GM12878 (cell line): ENCODE results near the gene POFUT1. TPM values are rescaled to one million over a fixed set of nuclear protein-coding genes. Genes with fewer than 3 reads are reported as not detected.
A peak's percentile ranks its signal among the peaks of the same experiment; 100 is the strongest.

Experiments
- ATAC-seq: fragments of 200-7000 bp; cut with Tn5 transposase; 3 replicates; pipeline ENCODE4 v1.9.1; 2020; ENCODE audit warnings: mild to moderate bottlenecking, moderate library complexity
- BruUV-seq: library from RNA; stranded (reverse); fragments of 400-500 nt; replicated peaks from 2 replicates; lab custom pipeline; 2021; lab: Mats Ljungman, UMichigan
- CTCF ChIA-PET: fragments of 300-600 bp; sonication (Branson Sonifier 250); formaldehyde crosslinking; extraction: SDS; loops from one replicate; lab custom pipeline; 2021; ENCODE audit warnings: inconsistent platforms; lab: Yijun Ruan, JAX
- POLR2A ChIA-PET: fragments of 350-600 bp; formaldehyde crosslinking; extraction: SDS; loops from one replicate; lab custom pipeline; 2021; ENCODE audit warnings: inconsistent platforms; lab: Charles Lee
- RAD21 ChIA-PET: fragments of 300-600 bp; sonication (Branson Sonifier 250); formaldehyde crosslinking; loops from one replicate; lab custom pipeline; 2023; ENCODE audit warnings: antibody characterized with exemption; ENCODE audit not compliant: unreplicated experiment; lab: Charles Lee
- SMC1A ChIA-PET: fragments of 300-600 bp; sonication (Branson Sonifier 250); formaldehyde crosslinking; loops from one replicate; lab custom pipeline; 2023; ENCODE audit not compliant: unreplicated experiment, uncharacterized antibody; lab: Charles Lee
- DNase-seq: peaks from one replicate; pipeline ENCODE4 v3.0.0-alpha.2; 2011; ENCODE audit warnings: low read depth, low spot score
- FAIRE-seq: peaks from 3 replicates; lab custom pipeline; 2011; peaks lifted over from hg19 to GRCh38; lab: Jason Lieb, UNC
- H2AFZ ChIP-seq: 2 replicates; pipeline ENCODE4 v1.6.0; 2011; ENCODE audit warnings: low read depth, low read length, control low read depth; ENCODE audit not compliant: control insufficient read depth
- H3K27ac ChIP-seq: 2 replicates; pipeline ENCODE4 v1.5.1; 2011; ENCODE audit warnings: control low read depth; ENCODE audit not compliant: control insufficient read depth, insufficient read depth
- H3K27me3 ChIP-seq, 2 experiments: replicated peaks in 1 of 2; 2 replicates each; pipeline versions ENCODE4 v1.6.0 to v1.6.1; 2011; ENCODE audit warnings: low read length in 1 of 2; ENCODE audit not compliant: control insufficient read depth in 2 of 2, insufficient read depth in 2 of 2
- H3K36me3 ChIP-seq, 2 experiments: 2 replicates each; pipeline ENCODE4 v1.5.1; 2011; ENCODE audit warnings: low read length in 1 of 2; ENCODE audit not compliant: control insufficient read depth in 2 of 2, insufficient read depth in 2 of 2
- H3K4me1 ChIP-seq: 2 replicates; pipeline ENCODE4 v1.6.1; 2011; ENCODE audit warnings: mild to moderate bottlenecking, low read length, moderate library complexity, mixed read lengths; ENCODE audit not compliant: control insufficient read depth, insufficient read depth
- H3K4me2 ChIP-seq: 2 replicates; pipeline ENCODE4 v1.6.0; 2011; ENCODE audit warnings: control low read depth; ENCODE audit not compliant: control insufficient read depth, insufficient read depth
- H3K4me3 ChIP-seq: fragments of 200-600 bp; sonication (generic); 2 replicates; pipeline ENCODE4 v1.5.1; 2016
- H3K79me2 ChIP-seq: 2 replicates; pipeline ENCODE4 v1.6.0; 2011; ENCODE audit warnings: low read length; ENCODE audit not compliant: control insufficient read depth, insufficient read depth
- H3K9ac ChIP-seq: 2 replicates; pipeline ENCODE4 v1.8.0; 2011; ENCODE audit warnings: low read length, control low read depth, mixed read lengths; ENCODE audit not compliant: control insufficient read depth, insufficient read depth
- H3K9me3 ChIP-seq: replicated peaks from 3 replicates; pipeline ENCODE4 v1.5.1; 2011; ENCODE audit warnings: mild to moderate bottlenecking, low read length; ENCODE audit not compliant: control insufficient read depth, insufficient read depth
- H4K20me1 ChIP-seq: 2 replicates; pipeline ENCODE4 v1.6.0; 2011; ENCODE audit not compliant: control insufficient read depth, insufficient read depth
- ASH2L ChIP-seq: fragments of 300-600, 200-600 bp; sonication (generic); IDR thresholded peaks from 2 replicates; pipeline ENCODE4 v1.6.1; 2017; ENCODE audit warnings: low read depth, mild to moderate bottlenecking, borderline replicate concordance
- FOS ChIP-seq: IDR thresholded peaks from 3 replicates; pipeline ENCODE4 v1.6.1; 2011; ENCODE audit warnings: borderline replicate concordance; ENCODE audit not compliant: insufficient read length; ENCODE audit errors: extremely low read depth
- HDGF ChIP-seq: fragments of 450-650 bp; IDR thresholded peaks from 2 replicates; pipeline ENCODE4 v1.6.1; 2016; ENCODE audit warnings: antibody characterized with exemption
- JUND ChIP-seq: IDR thresholded peaks from 2 replicates; pipeline ENCODE4 v1.6.1; 2012; ENCODE audit warnings: low read depth, mild to moderate bottlenecking, low read length, improper control_type of control experiment, moderate library complexity
- MTA3 ChIP-seq: IDR thresholded peaks from 2 replicates; pipeline ENCODE4 v1.6.1; 2012; ENCODE audit warnings: low read length, inconsistent platforms, borderline replicate concordance
- POLR2AphosphoS5 ChIP-seq: IDR thresholded peaks from 2 replicates; pipeline ENCODE4 v1.6.1; 2011; ENCODE audit warnings: mild to moderate bottlenecking, low read length, inconsistent platforms
- REST ChIP-seq: IDR thresholded peaks from 2 replicates; pipeline ENCODE4 v1.6.1; 2012; ENCODE audit warnings: mild to moderate bottlenecking, low read depth, low read length
- STAT1 ChIP-seq: fragments of 450-650 bp; conservative IDR thresholded peaks from 2 replicates; pipeline ENCODE4 v1.6.1; 2014; ENCODE audit warnings: antibody characterized with exemption, mild to moderate bottlenecking
- ZBTB40 ChIP-seq: fragments of 450-650 bp; IDR thresholded peaks from 2 replicates; pipeline ENCODE4 v1.6.1; 2016; ENCODE audit warnings: mild to moderate bottlenecking, moderate library complexity, borderline replicate concordance
- ZNF622 ChIP-seq: fragments of 450-650 bp; IDR thresholded peaks from 2 replicates; pipeline ENCODE4 v1.6.1; 2017; ENCODE audit warnings: mild to moderate bottlenecking, inconsistent platforms
- WGBS: methylation state at CpG from one replicate; pipeline ENCODE4 v1.1.6; 2016; ENCODE audit warnings: low lambda C conversion rate; ENCODE audit not compliant: insufficient replicate concordance, insufficient coverage; ENCODE audit errors: missing lambda C conversion rate; 5-methylcytosine and 5-hydroxymethylcytosine counted together
- in situ Hi-C: fragments of 300-500 bp; cut with MboI; formaldehyde crosslinking; loops from 9 replicates; pipeline ENCODE4 v1.14.3; 2018; ENCODE audit warnings: mixed read lengths
- intact Hi-C: fragments of 100-400 bp; cut with micrococcal nuclease; formaldehyde crosslinking; loops from one replicate; pipeline ENCODE4 v1.14.2; 2022; ENCODE audit not compliant: unreplicated experiment
- polyA plus RNA-seq, 11 experiments: library from polyadenylated mRNA; depleted of rRNA in 4 of 11; unstranded in 6 of 11; stranded (reverse) in 5 of 11; fragments of >200 nt; fragmentation: Nextera tagmentation in 4 of 11; fragmentation: Illumina TruSeq in 1 of 11; extraction: Ambion mirVana in 4 of 11; extraction: Trizol in 1 of 11; gene quantifications; 1 replicate in 1 of 11; 2 replicates in 10 of 11; pipeline versions ENCODE4 v1.2.1 to v1.2.3, GENCODE V29; 2011 to 2016; ENCODE audit warnings: inconsistent platforms in 2 of 11, missing spikeins in 2 of 11, low read depth in 1 of 11
- total RNA-seq, 4 experiments: library from RNA; depleted of rRNA in 3 of 4; stranded (reverse); fragments of >200 nt in 3 of 4; fragmentation: Illumina TruSeq in 1 of 4; extraction: Trizol in 1 of 4; gene quantifications; 2 replicates each; pipeline versions ENCODE4 v1.2.1 to v1.2.3, GENCODE V29; 2013 to 2021

The POFUT1 gene
- total and polyA plus RNA-seq, 10 of the 15 experiments (the other 5 are each of a cell fraction or from before 2014, with no cell fraction given), result 2.6 to 33.4 (median 23.1) TPM

DNA sequence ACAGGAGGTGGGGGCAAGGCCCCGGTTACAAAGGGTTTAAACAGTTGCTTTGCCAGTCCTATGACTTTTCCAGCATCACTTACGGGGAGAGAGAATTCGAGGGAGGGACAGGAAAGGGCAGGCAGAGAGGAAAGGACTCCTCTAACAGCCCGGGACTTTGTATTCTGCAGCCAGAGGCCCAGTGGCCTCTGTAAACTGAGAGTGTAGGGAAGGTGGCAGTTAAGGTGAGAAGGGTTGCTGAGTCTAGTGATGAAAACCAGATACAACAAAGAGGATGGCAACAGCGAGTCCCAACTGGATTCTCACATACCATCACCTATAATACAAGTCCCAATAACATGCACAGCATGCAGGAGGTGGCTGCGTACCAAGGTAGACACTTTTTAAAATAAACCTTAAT is 13.7 kb upstream of the POFUT1 start:
- 100% methylated on average over 6 of the region's 6 CpGs for WGBS
- CTCF ChIA-PET, result no interaction called here

GRCh38 chr20:32195581-32195980 is 12.1 kb upstream of the POFUT1 start:
- RAD21 ChIA-PET, result no interaction called here
- DNase-seq (no peak), FAIRE-seq (no peak), ATAC-seq (no peak)
- no peaks in the 10 kb centered on the region for H3K27me3 ChIP-seq
- H3K4me2 ChIP-seq, result no peak overlapping the region
- H3K79me2 ChIP-seq, result peaks cover 3% of the 10 kb centered on the region
- SMC1A ChIA-PET, result interaction anchor here (1.0 kb wide), 1 partner anchor 8 kb away, joined by 3 read pairs; no protein-coding TSS in a partner anchor
- no peak overlapping the region for H2AFZ ChIP-seq
- H3K4me1 ChIP-seq, result peaks cover 3% of the 10 kb centered on the region; the same call in 1 of the 2 replicates
- intact Hi-C loops, result no loop called here
- no peaks in the 10 kb centered on the region for H3K9me3 ChIP-seq
- POLR2A ChIA-PET, result no interaction called here
- H3K4me3 ChIP-seq, result no peak overlapping the region
- 97% methylated on average over 7 of the region's 7 CpGs for WGBS
- no peaks in the 10 kb centered on the region; the same call in 1 of the 2 replicates for H4K20me1 ChIP-seq
- H3K9ac ChIP-seq, result no peak overlapping the region
- no TSS peak for BruUV-seq
- CTCF ChIA-PET, result no interaction called here
- peaks cover 20 to 40% of the 10 kb centered on the region in 2 experiments for H3K36me3 ChIP-seq
- in situ Hi-C loops, result no loop called here
- H3K27ac ChIP-seq, result no peak overlapping the region
- TF ChIP-seq POLR2AphosphoS5 (0 out of 2 replicates have a peak, but pooled peaks have one; percentile 51), ZBTB40 (no peak), MTA3 (no peak), FOS (no peak), ZNF622 (no peak), STAT1 (no peak), ASH2L (no peak), JUND (no peak), REST (no peak)

More for the DNA sequence above, 13.7 kb upstream of the POFUT1 start:
- FAIRE-seq (no peak), DNase-seq (no peak)
- ChIA-PET RAD21 (no interaction called here), POLR2A (no interaction called here), SMC1A (interaction anchor here (0.8 to 2.5 kb wide), 2 partner anchors 9 to 12 kb away, joined by 5 read pairs; no protein-coding TSS in a partner anchor)
- intact Hi-C loops, result no loop called here
- Histone ChIP-seq H4K20me1 (no peaks in the 10 kb centered on the region; the same call in 1 of the 2 replicates), H3K9me3 (no peaks in the 10 kb centered on the region), H3K9ac (no peak overlapping the region), H3K36me3 (peaks cover 19 to 29% of the 10 kb centered on the region in 2 experiments), H3K79me2 (no peaks in the 10 kb centered on the region; the same call in 1 of the 2 replicates), H3K27me3 (no peaks in the 10 kb centered on the region)
- no TSS peak for BruUV-seq
- TF ChIP-seq HDGF, result no peak
- TF ChIP-seq, all 136 proteins: peak for 0
- Histone ChIP-seq H2AFZ (no peak overlapping the region), H3K4me1 (no peaks in the 10 kb centered on the region), H3K4me2 (no peak overlapping the region), H3K27ac (no peak overlapping the region), H3K4me3 (no peak overlapping the region)
- ATAC-seq, result no peak
- in situ Hi-C loops, result no loop called here
